ENCODE data around the gene FAXC. TPM values are rescaled to one million over a fixed set of nuclear protein-coding genes. Genes with fewer than 3 reads are reported as not detected.
"Not testable (repeated sequence)": the region's sequence is repeated elsewhere in the genome, so short reads cannot be mapped to it uniquely, and the experiment has no call there.

FAXC gene
- total RNA-seq, 4 donors from 2014 or later: 22.2 to 44.7 (median 41.8) TPM

GRCh38 chr6:99345164-99345563 is 4.3 kb downstream of the FAXC start:
- DNase-seq (ENCODE audit: extremely low spot score): no peak
- H3K36me3 ChIP-seq: no peaks in the 10 kb centered on the region
- 84% methylated on average over 4 of the region's 4 CpGs for WGBS
- no peak for TF ChIP-seq EP300 (IDR thresholded peaks at IDR 0.05)
- no peak for TF ChIP-seq POLR2A (IDR thresholded peaks at IDR 0.05; ENCODE audit: low read depth)
- no peak for TF ChIP-seq POLR2AphosphoS5 (IDR thresholded peaks at IDR 0.05)
- no peak for TF ChIP-seq CTCF (IDR thresholded peaks at IDR 0.05)
- intact Hi-C loops (cut with DNase I): no loop called here
- H3K27ac ChIP-seq (replicated peaks in 1 of 4): peak overlapping the region; percentile 40 to 94 (median 62)
- H3K4me3 ChIP-seq: no peak overlapping the region
- H3K4me1 ChIP-seq: peaks cover 7 to 51% (median 37%) of the 10 kb centered on the region in 4 donors
- H3K9me3 ChIP-seq: no peaks in the 10 kb centered on the region
- H3K27me3 ChIP-seq: no peaks in the 10 kb centered on the region

- Histone ChIP-seq H3K4me3 (no peak overlapping the region), H3K4me1 (peaks cover 4 to 44% (median 29%) of the 10 kb centered on the region in 4 donors), H3K36me3 (no peaks in the 10 kb centered on the region), H3K27ac (replicated peaks in 1 of 4) (peak overlapping the region; percentile 52 to 94 (median 62)), H3K27me3 (no peaks in the 10 kb centered on the region), H3K9me3 (no peaks in the 10 kb centered on the region)
- 66% methylated on average over 3 of the region's 3 CpGs for WGBS
- intact Hi-C loops (cut with DNase I): no loop called here
- DNase-seq (ENCODE audit: extremely low spot score): peak; percentile 55
- TF ChIP-seq POLR2AphosphoS5 (IDR thresholded peaks at IDR 0.05): no peak
- no peak for TF ChIP-seq CTCF (IDR thresholded peaks at IDR 0.05)
- no peak for TF ChIP-seq POLR2A (IDR thresholded peaks at IDR 0.05; ENCODE audit: low read depth)
- no peak for TF ChIP-seq EP300 (IDR thresholded peaks at IDR 0.05)
Measured at GRCh38 chr6:99344289-99344688, 5.2 kb downstream of the FAXC start.

- TF ChIP-seq POLR2AphosphoS5 (IDR thresholded peaks at IDR 0.05): no peak
- no peak for TF ChIP-seq EP300 (IDR thresholded peaks at IDR 0.05)
- no peak for TF ChIP-seq CTCF (IDR thresholded peaks at IDR 0.05)
- no peak for TF ChIP-seq POLR2A (IDR thresholded peaks at IDR 0.05; ENCODE audit: low read depth)
- no peaks in the 10 kb centered on the region for H3K27me3 ChIP-seq
- no peaks in the 10 kb centered on the region for H3K9me3 ChIP-seq
- H3K36me3 ChIP-seq: no peaks in the 10 kb centered on the region
- WGBS: 78% methylated on average over 5 of the region's 5 CpGs
- intact Hi-C loops (cut with DNase I): no loop called here
- DNase-seq (ENCODE audit: extremely low spot score): peak; percentile 34
- H3K4me3 ChIP-seq: no peak overlapping the region
- H3K27ac ChIP-seq (replicated peaks in 1 of 4): peak overlapping the region; percentile 61 to 94 (median 70)
- peaks cover 0 to 46% (median 32%) of the 10 kb centered on the region in 4 donors for H3K4me1 ChIP-seq
Measured at GRCh38 chr6:99341862-99342455, 7.5 kb downstream of the FAXC start.

- H3K27ac ChIP-seq (replicated peaks in 1 of 4): peak overlapping the region; percentile 59 to 94 (median 70)
- no peak for TF ChIP-seq POLR2AphosphoS5 (IDR thresholded peaks at IDR 0.05)
- TF ChIP-seq CTCF (IDR thresholded peaks at IDR 0.05): no peak
- no peak for TF ChIP-seq EP300 (IDR thresholded peaks at IDR 0.05)
- TF ChIP-seq POLR2A (IDR thresholded peaks at IDR 0.05; ENCODE audit: low read depth): no peak
- no peaks in the 10 kb centered on the region for H3K9me3 ChIP-seq
- no peak for DNase-seq (ENCODE audit: extremely low spot score)
- no peaks in the 10 kb centered on the region for H3K27me3 ChIP-seq
- peaks cover 0 to 42% (median 37%) of the 10 kb centered on the region in 4 donors for H3K4me1 ChIP-seq
- WGBS: 61% methylated on average over 2 of the region's 2 CpGs
- peaks cover 0 to under 1% (median 0%) of the 10 kb centered on the region in 4 donors for H3K36me3 ChIP-seq
- H3K4me3 ChIP-seq: no peak overlapping the region
- intact Hi-C loops (cut with DNase I): no loop called here
Measured at GRCh38 chr6:99338188-99338587, 11.3 kb downstream of the FAXC start.

- H3K36me3 ChIP-seq; H3K4me3 ChIP-seq; intact Hi-C loops (cut with DNase I); H3K9me3 ChIP-seq; H3K27me3 ChIP-seq; DNase-seq (ENCODE audit: extremely low spot score): not testable (repeated sequence)
- peak; percentile 52 to 65 for TF ChIP-seq POLR2AphosphoS5 (IDR thresholded peaks at IDR 0.05)
- peak overlapping the region; percentile 72 to 94 (median 81) for H3K27ac ChIP-seq (replicated peaks in 1 of 4)
- H3K4me1 ChIP-seq: peaks cover 0 to 41% (median 36%) of the 10 kb centered on the region in 4 donors
- 51% methylated on average over 6 of the region's 6 CpGs for WGBS
Measured at GRCh38 chr6:99335298-99335697, 14.2 kb downstream of the FAXC start.
